Parathyroid adenoma (tissue), 2 donors: ENCODE data around the gene GTPBP3.
A peak's percentile ranks its signal among the peaks of the same experiment; 100 is the strongest.

Experiments
- H2AFZ ChIP-seq: fragments of 300-600 bp; sonication (generic); one replicate; pipeline ENCODE4 v1.7.0; 2017; ENCODE audit warnings: antibody characterized with exemption, mild to moderate bottlenecking
- H3K27ac ChIP-seq: fragments of 300-600 bp; sonication (generic); one replicate; pipeline ENCODE4 v1.7.0; 2017
- H3K27me3 ChIP-seq: fragments of 300-600 bp; sonication (generic); one replicate; pipeline ENCODE4 v1.7.0; 2017; ENCODE audit warnings: low read length; ENCODE audit not compliant: control insufficient read depth, insufficient read depth
- H3K36me3 ChIP-seq: fragments of 300-600 bp; sonication (generic); one replicate; pipeline ENCODE4 v1.7.0; 2017; ENCODE audit warnings: low read length; ENCODE audit not compliant: control insufficient read depth, insufficient read depth
- H3K4me1 ChIP-seq: fragments of 300-600 bp; sonication (generic); one replicate; pipeline ENCODE4 v1.7.0; 2017; ENCODE audit warnings: control low read depth
- H3K4me2 ChIP-seq: fragments of 300-600 bp; sonication (generic); one replicate; pipeline ENCODE4 v1.7.0; 2017; ENCODE audit warnings: low read length
- H3K4me3 ChIP-seq: fragments of 300-600 bp; sonication (generic); one replicate; pipeline ENCODE4 v1.7.0; 2017; ENCODE audit warnings: low read depth, low read length
- H3K79me2 ChIP-seq: fragments of 300-600 bp; sonication (generic); one replicate; pipeline ENCODE4 v1.7.0; 2017; ENCODE audit warnings: control low read depth
- H3K9ac ChIP-seq: fragments of 300-600 bp; sonication (generic); one replicate; pipeline ENCODE4 v1.7.0; 2017; ENCODE audit warnings: mild to moderate bottlenecking
- H3K9me3 ChIP-seq: fragments of 300-600 bp; sonication (generic); one replicate; pipeline ENCODE4 v1.7.0; 2017; ENCODE audit warnings: low read length; ENCODE audit not compliant: control insufficient read depth
- CTCF ChIP-seq: fragments of 300-600 bp; sonication (generic); IDR thresholded peaks from one replicate; pipeline ENCODE4 v1.7.0; 2017; ENCODE audit warnings: antibody characterized with exemption, mild to moderate bottlenecking
- donor health status: primary hyperparathyroidism.

The GTPBP3 gene

GRCh38 chr19:17309198-17309964 is 28.0 kb upstream of the GTPBP3 start, which contains the start of gene DDA1:
Gene DDA1 (plus strand): TSS chr19:17309563. CDS start chr19:17309655, 92 bp downstream.
- H3K4me2 ChIP-seq: peak within 1 kb of the TSS; percentile 94
- peak within 1 kb of the TSS; percentile 77 for H3K9ac ChIP-seq
- peak within 1 kb of the TSS; percentile 93 for H3K4me3 ChIP-seq
- H3K36me3 ChIP-seq: no peaks in the 10 kb centered on the region
- no peak for TF ChIP-seq CTCF
- H3K27me3 ChIP-seq: no peaks in the 10 kb centered on the region
- peaks cover 9% of the 10 kb centered on the region for H3K4me1 ChIP-seq
- peak within 1 kb of the TSS; percentile 46 for H2AFZ ChIP-seq
- no peaks in the 10 kb centered on the region for H3K9me3 ChIP-seq
- peaks cover 20% of the 10 kb centered on the region for H3K79me2 ChIP-seq
- peak within 1 kb of the TSS; percentile 72 for H3K27ac ChIP-seq

GRCh38 chr19:17309965-17310461 is 27.3 kb upstream of the GTPBP3 start:
- H3K4me1 ChIP-seq: peaks cover 3% of the 10 kb centered on the region
- TF ChIP-seq CTCF: no peak
- H3K36me3 ChIP-seq: no peaks in the 10 kb centered on the region
- H3K9ac ChIP-seq: peak overlapping the region; percentile 77
- H3K79me2 ChIP-seq: peaks cover 20% of the 10 kb centered on the region
- peak overlapping the region; percentile 93 for H3K4me3 ChIP-seq
- H3K4me2 ChIP-seq: peak overlapping the region; percentile 94
- H3K9me3 ChIP-seq: no peaks in the 10 kb centered on the region
- H3K27ac ChIP-seq: peak overlapping the region; percentile 72
- H2AFZ ChIP-seq: peak overlapping the region; percentile 46
- no peaks in the 10 kb centered on the region for H3K27me3 ChIP-seq

GRCh38 chr19:17311455-17312188 is 25.7 kb upstream of the GTPBP3 start:
- Histone ChIP-seq H3K27me3 (no peaks in the 10 kb centered on the region), H3K9me3 (no peaks in the 10 kb centered on the region), H3K27ac (no peak overlapping the region), H3K4me3 (no peak overlapping the region), H3K4me2 (no peak overlapping the region), H3K4me1 (peaks cover 3% of the 10 kb centered on the region), H3K36me3 (no peaks in the 10 kb centered on the region), H3K79me2 (peaks cover 20% of the 10 kb centered on the region), H3K9ac (no peak overlapping the region), H2AFZ (no peak overlapping the region)
- TF ChIP-seq CTCF: no peak

GRCh38 chr19:17312189-17313113 is 24.9 kb upstream of the GTPBP3 start:
- Histone ChIP-seq H3K9ac (no peak overlapping the region), H3K36me3 (no peaks in the 10 kb centered on the region)

More at GRCh38 chr19:17312189-17313113, 24.9 kb upstream of the GTPBP3 start:
- H2AFZ ChIP-seq: no peak overlapping the region
- no peak for TF ChIP-seq CTCF
- no peak overlapping the region for H3K4me2 ChIP-seq
- peaks cover 20% of the 10 kb centered on the region for H3K79me2 ChIP-seq
- H3K4me1 ChIP-seq: peaks cover 3% of the 10 kb centered on the region
- no peaks in the 10 kb centered on the region for H3K9me3 ChIP-seq
- H3K27ac ChIP-seq: no peak overlapping the region
- H3K27me3 ChIP-seq: no peaks in the 10 kb centered on the region
- no peak overlapping the region for H3K4me3 ChIP-seq
